K562 (cell line): ENCODE results near the gene UHRF1. TPM values are rescaled to one million over a fixed set of nuclear protein-coding genes. Genes with fewer than 3 reads are reported as not detected.
A peak's percentile ranks its signal among the peaks of the same experiment; 100 is the strongest.

ENCODE experiments used
- ATF7 ChIP-seq: fragments of 450-650 bp; IDR thresholded peaks from 2 replicates; pipeline ENCODE4 v1.7.1; 2014; ENCODE audit warnings: mild to moderate bottlenecking, moderate library complexity
- BACH1 ChIP-seq: fragments of 200-800 bp; sonication (Bioruptor generic); IDR thresholded peaks from 2 replicates; pipeline ENCODE4 v1.6.1; 2016; ENCODE audit warnings: missing genetic modification characterization, missing compliant biosample characterization
- CEBPB ChIP-seq: fragments of 450-650 bp; IDR thresholded peaks from 2 replicates; pipeline ENCODE4 v1.6.1; 2016; ENCODE audit warnings: missing genetic modification characterization, missing compliant biosample characterization
- ERF ChIP-seq: fragments of 450-650 bp; formaldehyde crosslinking; IDR thresholded peaks from 2 replicates; pipeline ENCODE4 v1.4.0; 2020; ENCODE audit warnings: mild to moderate bottlenecking, mixed read lengths
- ETV1 ChIP-seq: fragments of 450-650 bp; conservative IDR thresholded peaks from 2 replicates; pipeline ENCODE4 v1.6.1; 2016; ENCODE audit warnings: missing genetic modification characterization, control low read depth, low read depth, missing compliant biosample characterization
- GTF2B ChIP-seq: IDR thresholded peaks from 2 replicates; pipeline ENCODE4 v1.6.1; 2011; ENCODE audit not compliant: insufficient read length; ENCODE audit errors: extremely low read depth
- GTF2F1 ChIP-seq: IDR thresholded peaks from 2 replicates; pipeline ENCODE4 v1.6.1; 2011; ENCODE audit warnings: low read depth, low read length, improper control_type of control experiment
- MCM2 ChIP-seq: fragments of 450-650 bp; IDR thresholded peaks from 2 replicates; pipeline ENCODE4 v1.6.1; 2017; ENCODE audit warnings: low read depth, mild to moderate bottlenecking
- PHB ChIP-seq: fragments of 250-450 bp; sonication (Bioruptor Pico); IDR thresholded peaks from 2 replicates; pipeline ENCODE4 v1.5.0; 2021
- SP1 ChIP-seq: sonication (generic); formaldehyde crosslinking; IDR thresholded peaks from 2 replicates; pipeline ENCODE4 v1.8.1; 2022; ENCODE audit warnings: mild to moderate bottlenecking, missing genetic modification reagents
- SPI1 ChIP-seq: IDR thresholded peaks from 2 replicates; pipeline ENCODE4 v1.6.1; 2011; ENCODE audit warnings: low read depth, low read length, control low read depth, borderline replicate concordance
- TSC22D4 ChIP-seq: fragments of 450-650 bp; IDR thresholded peaks from 2 replicates; pipeline ENCODE4 v1.6.1; 2016; ENCODE audit warnings: missing genetic modification characterization, missing biosample characterization, control low read depth
- ZBTB43 ChIP-seq: sonication (generic); formaldehyde crosslinking; IDR thresholded peaks from 2 replicates; pipeline ENCODE4 v1.8.0; 2023; ENCODE audit warnings: mild to moderate bottlenecking, missing genetic modification reagents
- ZKSCAN1 ChIP-seq: fragments of 150-350 bp; IDR thresholded peaks from 2 replicates; pipeline ENCODE4 v1.6.1; 2016; ENCODE audit warnings: low read depth, low read length
- ZNF212 ChIP-seq: fragments of 450-650 bp; formaldehyde crosslinking; IDR thresholded peaks from 2 replicates; pipeline ENCODE4 v1.4.0; 2020; ENCODE audit warnings: mild to moderate bottlenecking
- ZNF444 ChIP-seq: fragments of 250-450 bp; sonication (Bioruptor Pico); IDR thresholded peaks from 2 replicates; pipeline ENCODE4 v1.4.0; 2020; ENCODE audit warnings: mild to moderate bottlenecking, moderate library complexity
- ZNF57 ChIP-seq: fragments of 450-650 bp; formaldehyde crosslinking; IDR thresholded peaks from 2 replicates; pipeline ENCODE4 v1.4.0; 2020; ENCODE audit warnings: mild to moderate bottlenecking, moderate library complexity
- ZNF586 ChIP-seq: fragments of 450-650 bp; formaldehyde crosslinking; conservative IDR thresholded peaks from 2 replicates; pipeline ENCODE4 v1.4.0; 2020; ENCODE audit warnings: mild to moderate bottlenecking, moderate library complexity
- ZNF785 ChIP-seq: fragments of 250-450 bp; sonication (Bioruptor Pico); IDR thresholded peaks from 2 replicates; pipeline ENCODE4 v1.4.0; 2020; ENCODE audit warnings: mild to moderate bottlenecking
- polyA plus RNA-seq, 8 experiments: library from polyadenylated mRNA; depleted of rRNA in 4 of 8; stranded (reverse) in 5 of 8; unstranded in 3 of 8; fragments of >200 nt; fragmentation: Nextera tagmentation in 2 of 8; fragmentation: Illumina TruSeq in 1 of 8; extraction: Ambion mirVana in 2 of 8; extraction: Trizol in 1 of 8; gene quantifications; 2 replicates each; pipeline versions ENCODE4 v1.2.1 to v1.2.3, GENCODE V29; 2011 to 2014; ENCODE audit warnings: inconsistent platforms in 1 of 8, missing spikeins in 1 of 8
- total RNA-seq, 7 experiments: library from RNA; depleted of rRNA in 6 of 7; stranded (reverse); fragments of >200 nt in 6 of 7; fragmentation: Illumina TruSeq in 2 of 7; extraction: Trizol in 2 of 7; gene quantifications; 2 replicates each; pipeline versions ENCODE4 v1.2.1 to v1.2.3, GENCODE V29; 2011 to 2021; ENCODE audit warnings: low replicate concordance in 1 of 7
- TF ChIP-seq, protein P1 (sequence below): sonication (generic); formaldehyde crosslinking; IDR thresholded peaks from 2 replicates; pipeline ENCODE4 v1.8.1; 2022; ENCODE audit warnings: missing genetic modification reagents
- TF ChIP-seq, protein P2 (sequence below): sonication (generic); formaldehyde crosslinking; IDR thresholded peaks from 2 replicates; pipeline ENCODE4 v1.8.0; 2023; ENCODE audit warnings: mild to moderate bottlenecking, missing genetic modification reagents
- TF ChIP-seq, protein P3 (sequence below): fragments of 450-650 bp; formaldehyde crosslinking; IDR thresholded peaks from 2 replicates; pipeline ENCODE4 v1.4.0; 2020; ENCODE audit warnings: mild to moderate bottlenecking, moderate library complexity

The UHRF1 gene
- total and polyA plus RNA-seq, 9 of the 15 experiments (the other 6 are each of a cell fraction or from before 2014, with no cell fraction given): 6.0 to 101 (median 30.9) TPM

DNA sequence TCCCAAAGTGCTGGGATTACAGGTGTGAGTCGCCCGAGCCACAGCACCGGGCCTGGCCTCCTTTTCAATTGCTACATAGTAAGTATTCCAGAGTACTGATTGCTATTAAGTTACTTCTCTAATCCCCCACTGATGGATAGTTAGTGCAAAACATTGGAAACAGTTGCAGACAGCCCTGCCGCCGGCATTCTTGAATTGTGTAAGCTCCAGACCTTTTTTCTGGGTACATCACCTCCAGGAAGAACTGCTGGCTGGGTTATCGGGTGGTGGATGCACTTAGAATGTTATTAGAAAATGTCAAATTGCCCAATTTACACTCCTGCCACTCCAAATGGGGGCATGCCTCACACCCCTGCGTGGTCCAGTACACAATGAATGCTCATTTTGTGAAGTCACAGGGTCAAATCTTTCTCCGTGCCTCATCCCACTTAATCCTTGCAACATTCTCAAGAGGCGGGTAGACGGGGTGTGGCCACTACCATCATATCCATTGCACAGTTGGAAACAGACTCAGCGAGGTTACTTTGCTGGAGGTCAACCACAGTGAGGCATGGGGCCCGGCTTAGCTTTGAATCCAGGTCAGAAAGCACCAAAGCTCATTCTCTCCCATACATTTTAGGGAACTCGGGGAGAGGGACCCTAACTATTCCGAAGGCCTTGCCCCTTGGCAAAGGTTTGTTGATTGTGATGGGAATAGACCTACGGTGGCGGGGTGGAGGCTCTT is 58.6 kb downstream of the UHRF1 start (continued):
- TF ChIP-seq ZKSCAN1: no peak
- no peak for TF ChIP-seq ZNF57 (CRISPR knock-in tag)
- TF ChIP-seq ZNF785 (CRISPR knock-in tag): no peak
- no peak for TF ChIP-seq MCM2
- TF ChIP-seq TSC22D4 (tag): no peak
- TF ChIP-seq ZBTB43 (CRISPR knock-in tag): no peak
- TF ChIP-seq BACH1: no peak
- TF ChIP-seq ZNF212 (CRISPR knock-in tag): no peak
- TF ChIP-seq PHB (CRISPR knock-in tag): peak; percentile 82; the same call in 1 of the 2 replicates
- TF ChIP-seq ZNF586: no peak
- TF ChIP-seq, protein P1, sequence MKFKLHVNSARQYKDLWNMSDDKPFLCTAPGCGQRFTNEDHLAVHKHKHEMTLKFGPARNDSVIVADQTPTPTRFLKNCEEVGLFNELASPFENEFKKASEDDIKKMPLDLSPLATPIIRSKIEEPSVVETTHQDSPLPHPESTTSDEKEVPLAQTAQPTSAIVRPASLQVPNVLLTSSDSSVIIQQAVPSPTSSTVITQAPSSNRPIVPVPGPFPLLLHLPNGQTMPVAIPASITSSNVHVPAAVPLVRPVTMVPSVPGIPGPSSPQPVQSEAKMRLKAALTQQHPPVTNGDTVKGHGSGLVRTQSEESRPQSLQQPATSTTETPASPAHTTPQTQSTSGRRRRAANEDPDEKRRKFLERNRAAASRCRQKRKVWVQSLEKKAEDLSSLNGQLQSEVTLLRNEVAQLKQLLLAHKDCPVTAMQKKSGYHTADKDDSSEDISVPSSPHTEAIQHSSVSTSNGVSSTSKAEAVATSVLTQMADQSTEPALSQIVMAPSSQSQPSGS: no peak
- TF ChIP-seq GTF2F1: no peak
- TF ChIP-seq SP1 (CRISPR knock-in tag): no peak
- TF ChIP-seq CEBPB: peak; percentile 84
- TF ChIP-seq ZNF444 (CRISPR knock-in tag): no peak
- no peak for TF ChIP-seq SPI1
- TF ChIP-seq ERF: no peak
- TF ChIP-seq GTF2B: no peak
- TF ChIP-seq, protein P2, sequence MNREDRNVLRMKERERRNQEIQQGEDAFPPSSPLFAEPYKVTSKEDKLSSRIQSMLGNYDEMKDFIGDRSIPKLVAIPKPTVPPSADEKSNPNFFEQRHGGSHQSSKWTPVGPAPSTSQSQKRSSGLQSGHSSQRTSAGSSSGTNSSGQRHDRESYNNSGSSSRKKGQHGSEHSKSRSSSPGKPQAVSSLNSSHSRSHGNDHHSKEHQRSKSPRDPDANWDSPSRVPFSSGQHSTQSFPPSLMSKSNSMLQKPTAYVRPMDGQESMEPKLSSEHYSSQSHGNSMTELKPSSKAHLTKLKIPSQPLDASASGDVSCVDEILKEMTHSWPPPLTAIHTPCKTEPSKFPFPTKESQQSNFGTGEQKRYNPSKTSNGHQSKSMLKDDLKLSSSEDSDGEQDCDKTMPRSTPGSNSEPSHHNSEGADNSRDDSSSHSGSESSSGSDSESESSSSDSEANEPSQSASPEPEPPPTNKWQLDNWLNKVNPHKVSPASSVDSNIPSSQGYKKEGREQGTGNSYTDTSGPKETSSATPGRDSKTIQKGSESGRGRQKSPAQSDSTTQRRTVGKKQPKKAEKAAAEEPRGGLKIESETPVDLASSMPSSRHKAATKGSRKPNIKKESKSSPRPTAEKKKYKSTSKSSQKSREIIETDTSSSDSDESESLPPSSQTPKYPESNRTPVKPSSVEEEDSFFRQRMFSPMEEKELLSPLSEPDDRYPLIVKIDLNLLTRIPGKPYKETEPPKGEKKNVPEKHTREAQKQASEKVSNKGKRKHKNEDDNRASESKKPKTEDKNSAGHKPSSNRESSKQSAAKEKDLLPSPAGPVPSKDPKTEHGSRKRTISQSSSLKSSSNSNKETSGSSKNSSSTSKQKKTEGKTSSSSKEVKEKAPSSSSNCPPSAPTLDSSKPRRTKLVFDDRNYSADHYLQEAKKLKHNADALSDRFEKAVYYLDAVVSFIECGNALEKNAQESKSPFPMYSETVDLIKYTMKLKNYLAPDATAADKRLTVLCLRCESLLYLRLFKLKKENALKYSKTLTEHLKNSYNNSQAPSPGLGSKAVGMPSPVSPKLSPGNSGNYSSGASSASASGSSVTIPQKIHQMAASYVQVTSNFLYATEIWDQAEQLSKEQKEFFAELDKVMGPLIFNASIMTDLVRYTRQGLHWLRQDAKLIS: no peak
- TF ChIP-seq, protein P3, sequence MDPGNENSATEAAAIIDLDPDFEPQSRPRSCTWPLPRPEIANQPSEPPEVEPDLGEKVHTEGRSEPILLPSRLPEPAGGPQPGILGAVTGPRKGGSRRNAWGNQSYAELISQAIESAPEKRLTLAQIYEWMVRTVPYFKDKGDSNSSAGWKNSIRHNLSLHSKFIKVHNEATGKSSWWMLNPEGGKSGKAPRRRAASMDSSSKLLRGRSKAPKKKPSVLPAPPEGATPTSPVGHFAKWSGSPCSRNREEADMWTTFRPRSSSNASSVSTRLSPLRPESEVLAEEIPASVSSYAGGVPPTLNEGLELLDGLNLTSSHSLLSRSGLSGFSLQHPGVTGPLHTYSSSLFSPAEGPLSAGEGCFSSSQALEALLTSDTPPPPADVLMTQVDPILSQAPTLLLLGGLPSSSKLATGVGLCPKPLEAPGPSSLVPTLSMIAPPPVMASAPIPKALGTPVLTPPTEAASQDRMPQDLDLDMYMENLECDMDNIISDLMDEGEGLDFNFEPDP (CRISPR knock-in tag): no peak
- no peak for TF ChIP-seq ETV1 (tag)
- no peak for TF ChIP-seq ATF7
